ENCODE results near the gene MTMR3. TPM values are rescaled to one million over a fixed set of nuclear protein-coding genes. Genes with fewer than 3 reads are reported as not detected.

The MTMR3 gene
- total RNA-seq, 1 experiment from 2014 or later = 27.0 TPM

DNA sequence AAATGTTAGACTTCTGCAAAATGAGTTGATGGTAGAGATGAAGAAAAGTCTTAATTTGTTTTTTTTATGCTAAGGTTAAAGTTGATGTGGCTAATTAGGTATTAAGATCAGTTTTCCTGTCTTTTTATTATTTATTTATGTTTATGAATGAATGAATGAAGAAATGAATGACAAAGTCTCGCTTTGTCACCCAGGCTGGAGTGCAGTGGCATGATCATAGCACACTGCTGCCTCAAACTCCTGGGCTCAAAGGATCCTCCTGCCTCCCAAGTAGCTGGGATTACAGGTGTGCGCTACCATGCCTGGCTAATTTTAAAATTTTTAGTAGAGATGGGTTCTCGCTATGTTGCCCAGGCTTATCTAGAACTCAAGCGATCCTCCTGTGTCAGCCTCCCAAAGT lies 29.2 kb downstream of the MTMR3 start:
- H3K9me3 ChIP-seq (ENCODE audit: control insufficient read depth in 1 of 2, insufficient read depth in 1 of 2, low read depth in 1 of 2, low read length in 2 of 2) = no peaks in the 10 kb centered on the region
- no peak overlapping the region for H2AFZ ChIP-seq (ENCODE audit: low read depth, low read length, poor library complexity, severe bottlenecking)
- intact Hi-C loops (cut with micrococcal nuclease) = no loop called here
- H3K27me3 ChIP-seq (ENCODE audit: insufficient read depth, low read length) = no peaks in the 10 kb centered on the region
- ChIA-PET POLR2A (no interaction called here), CTCF (no interaction called here), RAD21 (ENCODE audit: low non-redundant PET in 1 of 2, low total read pairs in 2 of 2, uncharacterized antibody in 2 of 2, unreplicated experiment in 2 of 2) (no interaction called here)
- no TSS peak for BruUV-seq (replicated peaks)
- H3K9ac ChIP-seq (ENCODE audit: low read length) = no peak overlapping the region
- H4K20me1 ChIP-seq (ENCODE audit: insufficient read depth) = peaks cover 4% of the 10 kb centered on the region; the same call in 1 of the 2 replicates
- DNase-seq (ENCODE audit: low read depth, low spot score) (no peak), ATAC-seq (no peak)
- H3K79me2 ChIP-seq (ENCODE audit: insufficient read depth, low read length) = peaks cover 57% of the 10 kb centered on the region
- no peaks in the 10 kb centered on the region for H3K36me3 ChIP-seq (ENCODE audit: control insufficient read depth in 1 of 2, insufficient read depth in 2 of 2, low read length in 2 of 2)
- H3K9me2 ChIP-seq (ENCODE audit: insufficient read depth) = no peaks in the 10 kb centered on the region
- H3K4me1 ChIP-seq (ENCODE audit: control insufficient read depth in 1 of 2, insufficient read depth in 2 of 2, low read length in 2 of 2) = peaks cover 28 to 40% of the 10 kb centered on the region in 2 experiments
- H3K4me2 ChIP-seq (ENCODE audit: low read length) = no peak overlapping the region
- H3K4me3 ChIP-seq (replicated peaks in 1 of 2; ENCODE audit: low read depth in 1 of 2, low read length in 2 of 2) = no peak overlapping the region
- no peak for TF ChIP-seq JUND (IDR thresholded peaks at IDR 0.05)
- H3K27ac ChIP-seq (ENCODE audit: low read depth, low read length) = no peak overlapping the region

DNA sequence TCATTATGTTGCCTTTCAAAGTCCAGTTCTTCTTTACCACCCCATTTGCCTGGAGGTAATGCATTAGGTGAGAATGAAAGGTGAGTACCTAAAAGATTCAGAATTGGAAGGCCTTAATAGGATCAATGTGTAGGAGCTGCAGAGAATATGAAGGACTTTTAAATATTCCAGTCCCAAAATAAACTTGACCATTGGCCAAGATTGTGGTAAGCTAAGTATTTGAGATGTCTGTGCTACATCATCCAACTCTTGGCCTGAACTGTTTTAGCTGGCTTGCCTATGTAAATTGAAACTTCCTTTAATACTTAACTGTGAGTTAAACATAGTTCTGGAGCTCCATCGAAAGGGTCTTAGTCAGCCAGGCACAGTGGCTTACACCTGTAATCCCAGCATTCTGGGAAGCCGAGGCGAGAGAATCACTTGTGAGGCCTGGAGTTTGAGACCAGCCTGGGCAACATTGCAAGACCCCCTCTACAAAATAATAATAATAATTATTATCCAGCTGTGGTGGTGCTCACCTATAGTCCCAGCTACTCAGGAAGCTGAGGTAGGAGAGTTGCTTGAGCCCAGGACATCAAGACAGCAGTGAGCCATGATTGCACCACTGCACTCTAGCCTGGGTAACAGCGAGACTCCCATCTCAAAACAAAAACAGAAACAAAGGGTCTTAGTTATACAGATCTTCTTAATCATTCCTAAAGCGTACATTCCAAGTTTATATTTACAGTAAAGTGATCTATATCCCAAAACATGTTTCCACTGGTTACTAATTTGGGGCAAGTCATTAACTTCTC lies 29.8 kb downstream of the MTMR3 start:
- no TSS peak for BruUV-seq (replicated peaks)
- Histone ChIP-seq H4K20me1 (ENCODE audit: insufficient read depth) (peaks cover 4% of the 10 kb centered on the region; the same call in 1 of the 2 replicates), H2AFZ (ENCODE audit: low read depth, low read length, poor library complexity, severe bottlenecking) (no peak overlapping the region), H3K79me2 (ENCODE audit: insufficient read depth, low read length) (peaks cover 64% of the 10 kb centered on the region), H3K4me1 (ENCODE audit: control insufficient read depth in 1 of 2, insufficient read depth in 2 of 2, low read length in 2 of 2) (peaks cover 23 to 34% of the 10 kb centered on the region in 2 experiments), H3K9me2 (ENCODE audit: insufficient read depth) (no peaks in the 10 kb centered on the region), H3K27me3 (ENCODE audit: insufficient read depth, low read length) (no peaks in the 10 kb centered on the region), H3K9ac (ENCODE audit: low read length) (no peak overlapping the region), H3K9me3 (ENCODE audit: control insufficient read depth in 1 of 2, insufficient read depth in 1 of 2, low read depth in 1 of 2, low read length in 2 of 2) (no peaks in the 10 kb centered on the region), H3K4me3 (replicated peaks in 1 of 2; ENCODE audit: low read depth in 1 of 2, low read length in 2 of 2) (no peak overlapping the region), H3K4me2 (ENCODE audit: low read length) (no peak overlapping the region), H3K27ac (ENCODE audit: low read depth, low read length) (no peak overlapping the region), H3K36me3 (ENCODE audit: control insufficient read depth in 1 of 2, insufficient read depth in 2 of 2, low read length in 2 of 2) (no peaks in the 10 kb centered on the region)
- intact Hi-C loops (cut with micrococcal nuclease) = no loop called here
- ATAC-seq = no peak
- ChIA-PET POLR2A (no interaction called here), RAD21 (ENCODE audit: low non-redundant PET in 1 of 2, low total read pairs in 2 of 2, uncharacterized antibody in 2 of 2, unreplicated experiment in 2 of 2) (no interaction called here), CTCF (no interaction called here)
- no peak for DNase-seq (ENCODE audit: low read depth, low spot score)
- TF ChIP-seq, protein P1, sequence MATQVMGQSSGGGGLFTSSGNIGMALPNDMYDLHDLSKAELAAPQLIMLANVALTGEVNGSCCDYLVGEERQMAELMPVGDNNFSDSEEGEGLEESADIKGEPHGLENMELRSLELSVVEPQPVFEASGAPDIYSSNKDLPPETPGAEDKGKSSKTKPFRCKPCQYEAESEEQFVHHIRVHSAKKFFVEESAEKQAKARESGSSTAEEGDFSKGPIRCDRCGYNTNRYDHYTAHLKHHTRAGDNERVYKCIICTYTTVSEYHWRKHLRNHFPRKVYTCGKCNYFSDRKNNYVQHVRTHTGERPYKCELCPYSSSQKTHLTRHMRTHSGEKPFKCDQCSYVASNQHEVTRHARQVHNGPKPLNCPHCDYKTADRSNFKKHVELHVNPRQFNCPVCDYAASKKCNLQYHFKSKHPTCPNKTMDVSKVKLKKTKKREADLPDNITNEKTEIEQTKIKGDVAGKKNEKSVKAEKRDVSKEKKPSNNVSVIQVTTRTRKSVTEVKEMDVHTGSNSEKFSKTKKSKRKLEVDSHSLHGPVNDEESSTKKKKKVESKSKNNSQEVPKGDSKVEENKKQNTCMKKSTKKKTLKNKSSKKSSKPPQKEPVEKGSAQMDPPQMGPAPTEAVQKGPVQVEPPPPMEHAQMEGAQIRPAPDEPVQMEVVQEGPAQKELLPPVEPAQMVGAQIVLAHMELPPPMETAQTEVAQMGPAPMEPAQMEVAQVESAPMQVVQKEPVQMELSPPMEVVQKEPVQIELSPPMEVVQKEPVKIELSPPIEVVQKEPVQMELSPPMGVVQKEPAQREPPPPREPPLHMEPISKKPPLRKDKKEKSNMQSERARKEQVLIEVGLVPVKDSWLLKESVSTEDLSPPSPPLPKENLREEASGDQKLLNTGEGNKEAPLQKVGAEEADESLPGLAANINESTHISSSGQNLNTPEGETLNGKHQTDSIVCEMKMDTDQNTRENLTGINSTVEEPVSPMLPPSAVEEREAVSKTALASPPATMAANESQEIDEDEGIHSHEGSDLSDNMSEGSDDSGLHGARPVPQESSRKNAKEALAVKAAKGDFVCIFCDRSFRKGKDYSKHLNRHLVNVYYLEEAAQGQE (IDR thresholded peaks at IDR 0.05; ENCODE audit: low read depth) = no peak
- TF ChIP-seq EZH2phosphoT487 (IDR thresholded peaks at IDR 0.05; ENCODE audit: borderline replicate concordance) (no peak), TCF7L2 (IDR thresholded peaks at IDR 0.05; ENCODE audit: borderline replicate concordance, extremely low read depth, insufficient read depth, insufficient read length) (no peak), EGR1 (IDR thresholded peaks at IDR 0.05; ENCODE audit: low read depth) (no peak)

All from HCT116 (cell line).